Caco-2 (cell line): ENCODE measurements around the gene GPR155. TPM values are rescaled to one million over a fixed set of nuclear protein-coding genes. Genes with fewer than 3 reads are reported as not detected.

Experiments
- BruUV-seq: library from RNA; stranded (reverse); fragments of 400-500 nt; replicated peaks from 2 replicates; lab custom pipeline; 2021; lab: Mats Ljungman, UMichigan
- CTCF ChIA-PET: fragments of 300-600 bp; sonication (Branson Sonifier 250); formaldehyde crosslinking; loops from one replicate; lab custom pipeline; 2022; ENCODE audit warnings: antibody characterized with exemption; lab: Charles Lee
- POLR2A ChIA-PET: fragments of 300-600 bp; sonication (Branson Sonifier 250); formaldehyde crosslinking; loops from one replicate; lab custom pipeline; 2022; ENCODE audit warnings: antibody characterized with exemption; lab: Charles Lee
- DNase-seq, 2 experiments: peaks; one replicate each; pipeline versions ENCODE4 v3.0.0 to v3.0.0-alpha.2; 2020 to 2022
- H3K27me3 ChIP-seq: replicated peaks from 2 replicates; pipeline ENCODE4 v1.6.0; 2011; ENCODE audit warnings: low read length; ENCODE audit not compliant: control insufficient read depth, insufficient read depth
- H3K36me3 ChIP-seq: 2 replicates; pipeline ENCODE4 v1.5.1; 2011; ENCODE audit warnings: low read length; ENCODE audit not compliant: control insufficient read depth, insufficient read depth
- H3K4me1 ChIP-seq: fragments of 250-450 bp; sonication (Bioruptor Pico); 2 replicates; pipeline ENCODE4 v1.5.1; 2020; ENCODE audit warnings: mild to moderate bottlenecking
- H3K4me3 ChIP-seq: 2 replicates; pipeline ENCODE4 v1.5.1; 2011; ENCODE audit warnings: low read depth, mild to moderate bottlenecking, control low read depth, low read length
- H3K9me3 ChIP-seq: fragments of 250-450 bp; sonication (Bioruptor Pico); 2 replicates; pipeline ENCODE4 v1.5.1; 2020; ENCODE audit warnings: mild to moderate bottlenecking, moderate library complexity
- H3K27ac Mint-ChIP-seq: one replicate; pipeline ENCODE4 v1.8.0; 2022; ENCODE audit warnings: mixed read lengths; ENCODE audit not compliant: unreplicated experiment
- H3K27me3 Mint-ChIP-seq: one replicate; pipeline ENCODE4 v1.8.0; 2022; ENCODE audit warnings: mixed read lengths; ENCODE audit not compliant: insufficient read depth, unreplicated experiment
- H3K36me3 Mint-ChIP-seq: one replicate; pipeline ENCODE4 v1.8.0; 2022; ENCODE audit warnings: mild to moderate bottlenecking, mixed read lengths; ENCODE audit not compliant: insufficient read depth, unreplicated experiment
- H3K4me1 Mint-ChIP-seq: one replicate; pipeline ENCODE4 v1.8.0; 2022; ENCODE audit warnings: low read depth, mixed read lengths; ENCODE audit not compliant: unreplicated experiment
- H3K4me3 Mint-ChIP-seq: one replicate; pipeline ENCODE4 v1.8.0; 2022; ENCODE audit warnings: mild to moderate bottlenecking, moderate library complexity, mixed read lengths; ENCODE audit not compliant: unreplicated experiment
- H3K9me3 Mint-ChIP-seq: one replicate; pipeline ENCODE4 v1.8.0; 2022; ENCODE audit warnings: mixed read lengths; ENCODE audit not compliant: unreplicated experiment
- CTCF ChIP-seq, 2 experiments: fragments of 200-600 bp in 1 of 2; IDR thresholded peaks; 1 replicate in 1 of 2; 2 replicates in 1 of 2; pipeline versions ENCODE4 v1.5.1 to v1.8.0; 2011 to 2022; ENCODE audit warnings: antibody characterized with exemption in 1 of 2, control low read depth in 1 of 2, inconsistent platforms in 1 of 2, low read depth in 1 of 2, low read length in 1 of 2, mild to moderate bottlenecking in 1 of 2, moderate library complexity in 1 of 2; ENCODE audit not compliant: insufficient read depth in 1 of 2, severe bottlenecking in 1 of 2, unreplicated experiment in 1 of 2
- intact Hi-C: fragments of 100-400 bp; cut with micrococcal nuclease; formaldehyde crosslinking; loops from one replicate; pipeline ENCODE4 v1.10.0; 2022; ENCODE audit not compliant: unreplicated experiment
- total RNA-seq: library from RNA; stranded (reverse); gene quantifications from 2 replicates; pipeline ENCODE4 v1.2.3, GENCODE V29; 2022

Gene GPR155
- total RNA-seq, 1 experiment from 2014 or later: 1.0 TPM

GRCh38 chr2:174484573-174484972 is 2.3 kb downstream of the GPR155 start:
- ChIA-PET POLR2A (interaction anchor here (0.6 kb wide), 1 partner anchor 729 kb away, joined by 5 read pairs; no protein-coding TSS in a partner anchor), CTCF (interaction anchor here (0.6 to 3.2 kb wide), 2 partner anchors 9 to 62 kb away, joined by 4 to 16 read pairs; no protein-coding TSS in a partner anchor)
- H3K36me3 Mint-ChIP-seq: no peaks in the 10 kb centered on the region
- H3K27me3 Mint-ChIP-seq: peaks cover 4% of the 10 kb centered on the region
- BruUV-seq: no TSS peak
- intact Hi-C loops: no loop called here
- Histone ChIP-seq H3K9me3 (no peaks in the 10 kb centered on the region), H3K4me1 (peaks cover 14% of the 10 kb centered on the region), H3K36me3 (no peaks in the 10 kb centered on the region), H3K4me3 (no peak overlapping the region), H3K27me3 (no peaks in the 10 kb centered on the region)
- H3K9me3 Mint-ChIP-seq: peaks cover 10% of the 10 kb centered on the region
- no peak overlapping the region for H3K4me3 Mint-ChIP-seq
- no peak overlapping the region for H3K27ac Mint-ChIP-seq
- H3K4me1 Mint-ChIP-seq: peaks cover 4% of the 10 kb centered on the region
- TF ChIP-seq CTCF (IDR thresholded peaks at IDR 0.05; ENCODE audit: insufficient read depth in 1 of 2, low read depth in 1 of 2, low read length in 1 of 2, severe bottlenecking in 1 of 2, unreplicated experiment in 1 of 2): no peak
- no peak for DNase-seq

DNA sequence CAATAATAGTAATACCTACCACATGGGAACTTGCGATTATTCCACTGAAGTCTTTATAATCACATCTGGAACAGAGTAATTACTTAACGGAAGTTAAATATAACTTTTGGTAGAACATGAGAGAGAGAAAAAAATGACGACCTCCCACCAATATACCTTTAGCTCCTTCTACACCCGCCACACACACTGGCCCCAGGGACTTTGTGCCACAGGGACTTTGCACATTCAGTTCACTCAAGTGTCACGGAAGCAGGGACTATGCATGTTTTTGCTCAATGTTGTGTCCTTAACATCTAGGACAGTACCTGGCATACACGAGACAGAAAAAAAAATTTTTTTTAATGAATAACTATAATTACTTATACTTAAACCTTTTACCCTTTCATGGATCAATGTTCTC is 4.0 kb downstream of the GPR155 start:
- H3K4me3 ChIP-seq: no peak overlapping the region
- H3K9me3 ChIP-seq: no peaks in the 10 kb centered on the region; the same call in 1 of the 2 replicates
- intact Hi-C loops: no loop called here
- no peaks in the 10 kb centered on the region for H3K36me3 ChIP-seq
- H3K4me3 Mint-ChIP-seq: no peak overlapping the region
- H3K36me3 Mint-ChIP-seq: no peaks in the 10 kb centered on the region
- H3K27ac Mint-ChIP-seq: no peak overlapping the region
- DNase-seq: no peak
- H3K4me1 Mint-ChIP-seq: peaks cover 4% of the 10 kb centered on the region
- no peaks in the 10 kb centered on the region for H3K27me3 Mint-ChIP-seq
- no TSS peak for BruUV-seq
- POLR2A ChIA-PET: no interaction called here
- CTCF ChIA-PET: interaction anchor here (0.6 to 1.3 kb wide), 2 partner anchors 17 to 64 kb away, joined by 3 to 4 read pairs; no protein-coding TSS in a partner anchor
- no peaks in the 10 kb centered on the region for H3K9me3 Mint-ChIP-seq
- TF ChIP-seq CTCF (IDR thresholded peaks at IDR 0.05; ENCODE audit: insufficient read depth in 1 of 2, low read depth in 1 of 2, low read length in 1 of 2, severe bottlenecking in 1 of 2, unreplicated experiment in 1 of 2): no peak
- H3K4me1 ChIP-seq: peaks cover 13% of the 10 kb centered on the region
- H3K27me3 ChIP-seq: no peaks in the 10 kb centered on the region

- Mint-ChIP-seq H3K36me3 (no peaks in the 10 kb centered on the region), H3K9me3 (no peaks in the 10 kb centered on the region), H3K27ac (no peak overlapping the region), H3K4me3 (no peak overlapping the region), H3K27me3 (peaks cover 6% of the 10 kb centered on the region), H3K4me1 (peaks cover 7% of the 10 kb centered on the region)
- ChIA-PET CTCF (no interaction called here), POLR2A (no interaction called here)
- no peak for TF ChIP-seq CTCF (IDR thresholded peaks at IDR 0.05; ENCODE audit: insufficient read depth in 1 of 2, low read depth in 1 of 2, low read length in 1 of 2, severe bottlenecking in 1 of 2, unreplicated experiment in 1 of 2)
- no TSS peak for BruUV-seq
- H3K4me3 ChIP-seq: no peak overlapping the region
- DNase-seq: no peak
- H3K9me3 ChIP-seq: no peaks in the 10 kb centered on the region; the same call in 1 of the 2 replicates
- intact Hi-C loops: no loop called here
- no peaks in the 10 kb centered on the region for H3K27me3 ChIP-seq
- no peaks in the 10 kb centered on the region for H3K36me3 ChIP-seq
- H3K4me1 ChIP-seq: no peaks in the 10 kb centered on the region
Measured at GRCh38 chr2:174477759-174478158, 9.1 kb downstream of the GPR155 start.
